GM23338 (cell line): ENCODE measurements around the gene SAMD11. TPM values are rescaled to one million over a fixed set of nuclear protein-coding genes. Genes with fewer than 3 reads are reported as not detected.

Source experiments
- ATAC-seq: fragments of 200-7000 bp; cut with Tn5 transposase; 3 replicates; pipeline ENCODE4 v1.9.1; 2020
- DNase-seq: peaks from one replicate; pipeline ENCODE4 v3.0.0-alpha.2; 2015; ENCODE audit warnings: low spot score
- H2AFZ ChIP-seq: fragments of 200-600 bp; sonication (generic); 2 replicates; pipeline ENCODE4 v1.8.0; 2016; ENCODE audit warnings: antibody characterized with exemption, mild to moderate bottlenecking, moderate library complexity
- H3F3A ChIP-seq: fragments of 200-600 bp; sonication (generic); replicated peaks from 2 replicates; pipeline ENCODE4 v1.8.0; 2017; ENCODE audit warnings: antibody characterized with exemption, mixed run types, low read depth
- H3K27ac ChIP-seq: fragments of 200-600 bp; sonication (generic); 2 replicates; pipeline ENCODE4 v1.6.1; 2016; ENCODE audit warnings: low read depth
- H3K27me3 ChIP-seq: fragments of 200-600 bp; sonication (generic); 2 replicates; pipeline ENCODE4 v1.8.0; 2016; ENCODE audit warnings: mild to moderate bottlenecking, mixed run types, moderate library complexity; ENCODE audit not compliant: insufficient read depth
- H3K36me3 ChIP-seq: fragments of 200-600 bp; sonication (generic); 2 replicates; pipeline ENCODE4 v1.8.0; 2016; ENCODE audit warnings: mild to moderate bottlenecking; ENCODE audit not compliant: insufficient read depth
- H3K4me1 ChIP-seq: fragments of 200-600 bp; sonication (generic); 2 replicates; pipeline ENCODE4 v1.8.0; 2016; ENCODE audit warnings: mild to moderate bottlenecking, moderate library complexity; ENCODE audit not compliant: insufficient read depth
- H3K4me2 ChIP-seq: fragments of 200-600 bp; sonication (generic); 2 replicates; pipeline ENCODE4 v1.7.1; 2017; ENCODE audit warnings: mixed run types
- H3K4me3 ChIP-seq: fragments of 200-600 bp; sonication (generic); 2 replicates; pipeline ENCODE4 v1.6.1; 2016; ENCODE audit warnings: mixed run types
- H3K79me2 ChIP-seq: fragments of 200-600 bp; sonication (generic); replicated peaks from 2 replicates; pipeline ENCODE4 v1.8.0; 2017; ENCODE audit warnings: mild to moderate bottlenecking; ENCODE audit not compliant: insufficient read depth
- H3K9me2 ChIP-seq: fragments of 200-600 bp; sonication (generic); 2 replicates; pipeline ENCODE4 v1.8.0; 2017; ENCODE audit not compliant: insufficient read depth
- H4K20me1 ChIP-seq: fragments of 200-600 bp; sonication (generic); replicated peaks from 2 replicates; pipeline ENCODE4 v1.8.0; 2017; ENCODE audit warnings: mild to moderate bottlenecking; ENCODE audit not compliant: insufficient read depth
- H3K27ac Mint-ChIP-seq: 2 replicates; pipeline ENCODE4 v1.8.0; 2020; ENCODE audit warnings: inconsistent platforms, mild to moderate bottlenecking, moderate library complexity, mixed read lengths
- H3K27me3 Mint-ChIP-seq: 3 replicates; pipeline ENCODE4 v1.8.0; 2022; ENCODE audit warnings: low read depth, mild to moderate bottlenecking, moderate library complexity, mixed read lengths, inconsistent platforms; ENCODE audit not compliant: insufficient read depth, poor library complexity
- H3K36me3 Mint-ChIP-seq: 3 replicates; pipeline ENCODE4 v1.8.0; 2021; ENCODE audit warnings: low read depth, mild to moderate bottlenecking, inconsistent platforms, moderate library complexity, mixed read lengths
- H3K4me1 Mint-ChIP-seq: 3 replicates; pipeline ENCODE4 v1.8.0; 2020; ENCODE audit warnings: mild to moderate bottlenecking, inconsistent platforms, mixed read lengths
- H3K4me3 Mint-ChIP-seq: 3 replicates; pipeline ENCODE4 v1.8.0; 2021; ENCODE audit warnings: moderate library complexity, mild to moderate bottlenecking, inconsistent platforms, mixed read lengths
- H3K9me3 Mint-ChIP-seq: 3 replicates; pipeline ENCODE4 v1.8.0; 2020; ENCODE audit warnings: moderate library complexity, mild to moderate bottlenecking, inconsistent platforms, mixed read lengths
- CREB1 ChIP-seq: fragments of 250-450 bp; sonication (Bioruptor Pico); IDR thresholded peaks from 2 replicates; pipeline ENCODE4 v1.5.0; 2020; ENCODE audit warnings: low read depth, mild to moderate bottlenecking, moderate library complexity
- CTCF ChIP-seq, 2 experiments: fragments of 200-600 bp in 1 of 2; sonication (generic) in 1 of 2; conservative IDR thresholded peaks; 2 replicates each; pipeline versions ENCODE4 v1.5.1 to v1.6.1; 2016 to 2017; ENCODE audit warnings: antibody characterized with exemption in 2 of 2, low read depth in 2 of 2, mild to moderate bottlenecking in 2 of 2, moderate library complexity in 1 of 2
- ETS1 ChIP-seq: IDR thresholded peaks from 2 replicates; pipeline ENCODE4 v1.6.1; 2016; ENCODE audit warnings: antibody characterized with exemption
- EZH2 ChIP-seq: fragments of 200-600 bp; sonication (generic); IDR thresholded peaks from one replicate; pipeline ENCODE4 v1.8.0; 2017; ENCODE audit warnings: antibody characterized with exemption, mild to moderate bottlenecking, low read depth; ENCODE audit not compliant: unreplicated experiment
- EZH2phosphoT487 ChIP-seq: fragments of 200-600 bp; sonication (generic); IDR thresholded peaks from one replicate; pipeline ENCODE4 v1.8.1; 2018; ENCODE audit warnings: antibody characterized with exemption; ENCODE audit not compliant: unreplicated experiment
- NANOG ChIP-seq: IDR thresholded peaks from 2 replicates; pipeline ENCODE4 v1.6.1; 2016; ENCODE audit warnings: antibody characterized with exemption, borderline replicate concordance
- POLR2AphosphoS5 ChIP-seq: IDR thresholded peaks from 2 replicates; pipeline ENCODE4 v1.6.1; 2016; ENCODE audit warnings: antibody characterized with exemption, low read depth
- STAT1 ChIP-seq: IDR thresholded peaks from one replicate; pipeline ENCODE4 v1.6.1; 2016; ENCODE audit warnings: antibody characterized with exemption; ENCODE audit not compliant: unreplicated experiment
- ZNF114 ChIP-seq: fragments of 250-450 bp; sonication (Bioruptor Pico); IDR thresholded peaks from 2 replicates; pipeline ENCODE4 v1.5.0; 2020; ENCODE audit warnings: mild to moderate bottlenecking, moderate library complexity
- ZNF331 ChIP-seq: fragments of 250-450 bp; sonication (Bioruptor Pico); IDR thresholded peaks from 2 replicates; pipeline ENCODE4 v1.5.0; 2020; ENCODE audit warnings: low read depth, mild to moderate bottlenecking, moderate library complexity
- polyA plus RNA-seq: library from polyadenylated mRNA; unstranded; fragments of >200 nt; fragmentation: Nextera tagmentation; extraction: Ambion mirVana; gene quantifications from 2 replicates; pipeline ENCODE4 v1.2.1, GENCODE V29; 2016
- total RNA-seq: library from RNA; depleted of rRNA; stranded (reverse); fragments of >200 nt; shearing (Covaris generic); gene quantifications from 2 replicates; pipeline ENCODE4 v1.2.3, GENCODE V29; 2014

SAMD11 gene
- total and polyA plus RNA-seq, 2 experiments from 2014 or later = 0.14 to 0.40 TPM

GRCh38 chr1:928825-929661 is 5.3 kb downstream of the SAMD11 start:
- H3K4me3 ChIP-seq = no peak overlapping the region
- H3K36me3 ChIP-seq = no peaks in the 10 kb centered on the region
- DNase-seq (no peak), ATAC-seq (0 out of 3 replicates have a peak, but pooled peaks have one; percentile 2)
- peaks cover 91% of the 10 kb centered on the region for H3K27me3 ChIP-seq
- Mint-ChIP-seq H3K9me3 (no peaks in the 10 kb centered on the region), H3K27me3 (peaks cover 78% of the 10 kb centered on the region), H3K27ac (no peak overlapping the region), H3K36me3 (no peaks in the 10 kb centered on the region), H3K4me3 (no peak overlapping the region), H3K4me1 (peaks cover 12% of the 10 kb centered on the region)
- no peaks in the 10 kb centered on the region for H3K79me2 ChIP-seq
- no peaks in the 10 kb centered on the region for H3F3A ChIP-seq
- no peak overlapping the region for H3K27ac ChIP-seq
- H2AFZ ChIP-seq = no peak overlapping the region
- 0 out of 2 replicates have a peak, but pooled peaks cover 3% of the 10 kb centered on the region for H3K4me1 ChIP-seq
- H3K4me2 ChIP-seq = no peak overlapping the region
- TF ChIP-seq EZH2 (no peak), ZNF331 (CRISPR knock-in tag) (no peak), CTCF (conservative IDR thresholded peaks at IDR 0.05; ENCODE audit: low read depth in 2 of 2) (no peak; a peak in 1 of 4 replicates), ZNF114 (no peak), EZH2phosphoT487 (no peak), STAT1 (no peak), ETS1 (no peak), POLR2AphosphoS5 (no peak), NANOG (no peak)
- H3K9me2 ChIP-seq = no peaks in the 10 kb centered on the region
- H4K20me1 ChIP-seq = no peaks in the 10 kb centered on the region; the same call in 1 of the 2 replicates

GRCh38 chr1:929712-930632 is 6.2 kb downstream of the SAMD11 start:
- no peaks in the 10 kb centered on the region for H3K9me2 ChIP-seq
- H3K36me3 ChIP-seq = no peaks in the 10 kb centered on the region
- H3K27me3 ChIP-seq = peaks cover 84% of the 10 kb centered on the region
- Mint-ChIP-seq H3K9me3 (no peaks in the 10 kb centered on the region; the same call in 2 of the 3 replicates), H3K27ac (no peak overlapping the region), H3K4me3 (no peak overlapping the region), H3K27me3 (peaks cover 75% of the 10 kb centered on the region), H3K4me1 (peaks cover 14% of the 10 kb centered on the region), H3K36me3 (no peaks in the 10 kb centered on the region)
- 0 out of 2 replicates have a peak, but pooled peaks cover 3% of the 10 kb centered on the region for H3K4me1 ChIP-seq
- H3F3A ChIP-seq = no peaks in the 10 kb centered on the region
- ATAC-seq (no peak), DNase-seq (no peak)
- no peaks in the 10 kb centered on the region; the same call in 1 of the 2 replicates for H4K20me1 ChIP-seq
- H3K4me2 ChIP-seq = no peak overlapping the region
- H2AFZ ChIP-seq = no peak overlapping the region
- H3K79me2 ChIP-seq = no peaks in the 10 kb centered on the region
- no peak overlapping the region for H3K4me3 ChIP-seq
- no peak overlapping the region for H3K27ac ChIP-seq
- TF ChIP-seq ETS1 (no peak), CREB1 (CRISPR knock-in tag) (no peak)
